ENCODE data around the gene FAM209B. TPM values are rescaled to one million over a fixed set of nuclear protein-coding genes. Genes with fewer than 3 reads are reported as not detected.
A peak's percentile ranks its signal among the peaks of the same experiment; 100 is the strongest.

Gene FAM209B
- total and polyA plus RNA-seq, 9 of the 15 experiments (the other 6 are each of a cell fraction or from before 2014, with no cell fraction given): 0.34 to 0.40 (median 0.36) TPM; not detected in 6

- ChIA-PET CTCF (ENCODE audit: low intra/inter-chr PET ratio) (no interaction called here), POLR2A (no interaction called here)
- no TSS peak for BruUV-seq (replicated peaks)
- intact Hi-C loops (cut with micrococcal nuclease): loop anchor here (5.0 kb wide), 1 partner anchor 228 kb away; no protein-coding TSS in a partner anchor
- ATAC-seq (no peak), FAIRE-seq (no peak), DNase-seq (ENCODE audit: extremely low read depth in 1 of 4, low spot score in 3 of 4) (no peak)
- H2AFZ ChIP-seq (ENCODE audit: low read depth, low read length): no peak overlapping the region
- H3K4me2 ChIP-seq (ENCODE audit: insufficient read depth, low read length): no peak overlapping the region
- H3K79me2 ChIP-seq (ENCODE audit: control insufficient read depth, insufficient read depth, low read length): no peaks in the 10 kb centered on the region
- H3K4me3 ChIP-seq: no peak overlapping the region
- no peak overlapping the region for H3K27ac ChIP-seq (ENCODE audit: extremely low read depth, low read depth, low read length)
- no peaks in the 10 kb centered on the region for H3K9me1 ChIP-seq (ENCODE audit: control insufficient read depth, insufficient read depth, low read length)
- in situ Hi-C loops (cut with MboI): loop anchor here (25.0 kb wide), 1 partner anchor 1913 kb away; no protein-coding TSS in a partner anchor
- no peak overlapping the region; a peak in 1 of 4 replicates for H3K9ac ChIP-seq (ENCODE audit: insufficient read depth in 1 of 2, low read depth in 2 of 2, low read length in 2 of 2)
- 2% methylated on average over 8 of the region's 9 CpGs for WGBS (ENCODE audit: insufficient coverage, low coverage, missing lambda C conversion rate)
- no peaks in the 10 kb centered on the region for H3K9me3 ChIP-seq (replicated peaks; ENCODE audit: control insufficient read depth, insufficient read depth, low read depth, low read length)
- H4K20me1 ChIP-seq (replicated peaks; ENCODE audit: control insufficient read depth, insufficient read depth, low read length): no peaks in the 10 kb centered on the region
- H3K27me3 ChIP-seq (ENCODE audit: control insufficient read depth in 2 of 2, insufficient read depth in 2 of 2, low read length in 2 of 2): peaks cover 4 to 43% of the 10 kb centered on the region in 2 experiments; a peak in 3 of 5 replicates
- H3K4me1 ChIP-seq (replicated peaks in 1 of 2; ENCODE audit: control insufficient read depth in 2 of 2, insufficient read depth in 2 of 2, low read length in 2 of 2): no peaks in the 10 kb centered on the region; a peak in 1 of 5 replicates
- no peaks in the 10 kb centered on the region for H3K36me3 ChIP-seq (ENCODE audit: control insufficient read depth, insufficient read depth, low read length)
- TF ChIP-seq ATF7 (IDR thresholded peaks at IDR 0.05) (no peak), PTBP1 (IDR thresholded peaks at IDR 0.05; ENCODE audit: low read depth, low read length) (no peak), CUX1 (CRISPR knock-in tag; IDR thresholded peaks at IDR 0.05) (no peak), MAFG (tag; conservative IDR thresholded peaks at IDR 0.05) (0 out of 2 replicates have a peak, but pooled peaks have one; percentile 1), HOXB6 (CRISPR knock-in tag; IDR thresholded peaks at IDR 0.05; ENCODE audit: borderline replicate concordance) (no peak), ZNF780A (CRISPR knock-in tag; IDR thresholded peaks at IDR 0.05) (no peak), ZBTB8A (IDR thresholded peaks at IDR 0.05; ENCODE audit: partially characterized antibody) (no peak), ZFP36 (IDR thresholded peaks at IDR 0.05; ENCODE audit: low read depth, low read length, partially characterized antibody) (peak; percentile 61), SMARCB1 (IDR thresholded peaks at IDR 0.05; ENCODE audit: insufficient read length, low read depth) (no peak), SOX6 (IDR thresholded peaks at IDR 0.05) (no peak), ZBTB7A (IDR thresholded peaks at IDR 0.05; ENCODE audit: borderline replicate concordance, control insufficient read depth, low read depth, low read length) (no peak), ESRRA (IDR thresholded peaks at IDR 0.05; ENCODE audit: borderline replicate concordance, low read depth) (0 out of 2 replicates have a peak, but pooled peaks have one; percentile 9)
Measured at GRCh38 chr20:56575157-56575556, 42.1 kb downstream of the FAM209B start.

Data from K562 (cell line).